Fibroblast of villous mesenchyme (primary cell): Measurements from ENCODE around the gene MYO1E. TPM values are rescaled to one million over a fixed set of nuclear protein-coding genes. Genes with fewer than 3 reads are reported as not detected.

Experiments
- DNase-seq: peaks from one replicate; pipeline ENCODE4 v3.0.0-alpha.2; 2010; ENCODE audit warnings: low read depth
- H3K4me3 ChIP-seq: 2 replicates; pipeline ENCODE4 v1.5.1; 2011; ENCODE audit warnings: low read depth, mild to moderate bottlenecking, low read length
- total RNA-seq: library from RNA; depleted of rRNA; stranded (reverse); fragments of >200 nt; gene quantifications from 2 replicates; pipeline ENCODE4 v1.2.3, GENCODE V29; 2012
- TF ChIP-seq, protein P1 (sequence below): IDR thresholded peaks from 2 replicates; pipeline ENCODE4 v1.5.1; 2012; ENCODE audit warnings: low read depth, mild to moderate bottlenecking, low read length; ENCODE audit not compliant: insufficient read depth

The MYO1E gene
- total RNA-seq, 1 donor: 107 TPM

DNA sequence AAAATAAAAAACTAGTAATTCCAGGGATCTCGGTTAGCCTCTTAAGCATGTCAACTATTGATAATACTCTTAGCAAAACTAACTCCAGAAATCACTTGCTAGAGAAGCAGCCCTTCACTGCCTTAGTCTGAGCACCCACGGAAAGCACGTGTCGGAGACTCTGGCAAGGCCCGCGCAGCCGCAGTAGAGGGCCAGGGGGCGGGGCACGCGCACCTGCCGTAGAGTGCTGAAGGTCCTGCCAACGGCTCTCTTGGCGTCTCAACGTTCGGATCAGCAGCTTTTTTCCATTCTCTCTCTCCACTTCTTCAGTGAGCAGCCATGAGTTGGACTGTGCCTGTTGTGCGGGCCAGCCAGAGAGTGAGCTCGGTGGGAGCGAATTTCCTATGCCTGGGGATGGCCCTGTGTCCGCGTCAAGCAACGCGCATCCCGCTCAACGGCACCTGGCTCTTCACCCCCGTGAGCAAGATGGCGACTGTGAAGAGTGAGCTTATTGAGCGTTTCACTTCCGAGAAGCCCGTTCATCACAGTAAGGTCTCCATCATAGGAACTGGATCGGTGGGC is 166.0 kb downstream of the MYO1E start, which contains the start of gene LDHAL6B:
Gene LDHAL6B, plus strand, starts transcription at position 221 of the 561 bp plus-strand sequence. Its CDS starts 98 bp downstream, at position 319.
- no peak within 1 kb of the TSS for H3K4me3 ChIP-seq
- TF ChIP-seq, protein P1, sequence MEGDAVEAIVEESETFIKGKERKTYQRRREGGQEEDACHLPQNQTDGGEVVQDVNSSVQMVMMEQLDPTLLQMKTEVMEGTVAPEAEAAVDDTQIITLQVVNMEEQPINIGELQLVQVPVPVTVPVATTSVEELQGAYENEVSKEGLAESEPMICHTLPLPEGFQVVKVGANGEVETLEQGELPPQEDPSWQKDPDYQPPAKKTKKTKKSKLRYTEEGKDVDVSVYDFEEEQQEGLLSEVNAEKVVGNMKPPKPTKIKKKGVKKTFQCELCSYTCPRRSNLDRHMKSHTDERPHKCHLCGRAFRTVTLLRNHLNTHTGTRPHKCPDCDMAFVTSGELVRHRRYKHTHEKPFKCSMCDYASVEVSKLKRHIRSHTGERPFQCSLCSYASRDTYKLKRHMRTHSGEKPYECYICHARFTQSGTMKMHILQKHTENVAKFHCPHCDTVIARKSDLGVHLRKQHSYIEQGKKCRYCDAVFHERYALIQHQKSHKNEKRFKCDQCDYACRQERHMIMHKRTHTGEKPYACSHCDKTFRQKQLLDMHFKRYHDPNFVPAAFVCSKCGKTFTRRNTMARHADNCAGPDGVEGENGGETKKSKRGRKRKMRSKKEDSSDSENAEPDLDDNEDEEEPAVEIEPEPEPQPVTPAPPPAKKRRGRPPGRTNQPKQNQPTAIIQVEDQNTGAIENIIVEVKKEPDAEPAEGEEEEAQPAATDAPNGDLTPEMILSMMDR: no peak
- DNase-seq: no peak

DNA sequence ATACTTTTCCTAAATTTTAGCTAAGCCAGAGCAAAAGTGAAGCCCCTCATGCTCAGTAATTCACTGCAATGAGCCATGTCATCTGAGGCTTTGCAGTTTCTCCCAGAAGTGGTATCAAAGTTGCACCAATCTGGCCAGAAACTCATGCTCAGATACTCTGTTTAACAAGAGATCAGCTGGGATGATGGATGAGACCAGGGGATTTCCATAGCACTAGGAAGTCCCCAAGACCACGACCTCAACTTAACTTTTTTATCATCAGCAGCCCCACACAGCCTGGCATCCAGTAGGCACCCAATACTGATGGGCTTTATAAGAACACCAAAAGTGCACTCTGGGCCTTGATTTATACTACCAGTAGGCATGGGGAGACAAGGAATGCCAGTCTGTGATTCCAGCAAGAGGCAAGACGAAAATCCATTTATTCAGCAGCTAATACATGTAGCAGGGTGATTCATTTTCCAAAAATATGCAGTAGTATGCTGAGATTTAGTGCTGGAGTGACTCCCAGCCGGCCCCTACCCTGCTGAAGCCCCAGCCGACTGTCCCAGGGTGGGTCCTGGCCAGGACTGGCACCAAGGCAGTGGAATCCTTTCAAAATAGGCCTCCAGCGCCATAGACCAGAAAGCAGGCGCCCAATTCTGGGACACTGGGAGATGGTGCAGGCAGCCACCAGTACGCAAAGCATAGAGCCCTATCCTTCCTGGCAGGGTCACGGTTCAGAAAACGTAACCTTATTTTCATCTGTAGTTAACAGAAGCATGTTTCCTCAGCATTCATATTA is 166.6 kb downstream of the MYO1E start:
- H3K4me3 ChIP-seq: no peak overlapping the region
- no peak for DNase-seq
- TF ChIP-seq, protein P1: no peak

DNA sequence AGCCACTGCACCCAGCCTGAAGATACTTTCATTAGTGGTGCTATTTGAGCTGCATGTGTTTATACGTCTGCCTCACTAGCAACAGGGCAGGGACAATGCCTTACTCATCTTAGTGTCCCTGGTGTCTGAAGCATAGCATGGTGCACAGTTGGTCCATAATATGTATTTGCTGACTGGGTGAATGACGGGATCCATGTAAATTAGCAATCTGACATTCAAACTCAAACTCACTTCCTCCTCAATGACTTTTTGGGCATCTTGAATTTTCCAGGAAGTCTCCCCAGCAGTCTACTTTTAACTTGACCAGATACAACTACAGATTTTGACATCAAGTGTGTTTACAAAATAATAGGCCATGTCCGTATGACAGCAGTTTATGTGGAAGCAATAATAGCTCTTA is 169.0 kb downstream of the MYO1E start:
- TF ChIP-seq, protein P1: no peak
- DNase-seq: peak; percentile 42
- H3K4me3 ChIP-seq: no peak overlapping the region

DNA sequence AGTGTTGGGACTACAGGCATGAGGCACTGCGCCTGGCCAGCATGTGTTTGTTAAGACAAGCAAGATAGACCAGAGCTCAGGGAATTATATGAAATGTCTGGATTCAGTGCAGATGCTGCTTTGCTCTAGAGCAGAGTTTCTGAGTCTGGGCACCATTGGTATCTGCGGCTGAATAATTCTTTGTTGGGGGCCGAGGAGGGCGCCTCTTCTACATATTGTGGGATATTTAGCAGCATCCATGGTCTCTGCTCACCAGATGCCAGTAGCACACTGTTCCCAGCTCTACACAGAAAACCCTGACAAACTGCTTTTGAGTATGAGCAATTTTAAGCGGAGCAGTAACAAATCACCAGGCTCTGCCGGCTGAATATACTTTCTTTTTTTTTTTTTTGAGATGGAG is 169.7 kb downstream of the MYO1E start:
- no peak for DNase-seq
- H3K4me3 ChIP-seq: no peak overlapping the region
- TF ChIP-seq, protein P1: no peak

DNA sequence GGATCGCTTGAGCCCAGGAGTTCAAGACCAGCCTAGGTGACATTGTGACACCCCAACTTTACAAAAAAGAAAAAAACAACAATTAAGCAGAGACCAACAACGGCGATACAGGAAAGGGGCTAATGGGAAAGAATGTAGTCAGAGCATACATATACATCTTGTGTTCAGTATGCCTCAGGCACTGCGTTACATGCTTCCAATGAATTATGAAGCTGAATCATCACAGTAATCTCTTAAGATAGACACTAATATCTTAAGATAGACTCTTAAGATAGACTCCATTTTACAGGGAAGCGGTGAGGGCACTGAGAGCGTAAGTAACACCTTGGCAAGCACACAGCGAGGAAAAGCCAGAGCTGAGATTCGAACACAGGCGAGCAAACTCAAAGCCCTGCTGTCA is 172.1 kb downstream of the MYO1E start:
- H3K4me3 ChIP-seq: no peak overlapping the region
- TF ChIP-seq, protein P1: no peak
- DNase-seq: peak; percentile 70

DNA sequence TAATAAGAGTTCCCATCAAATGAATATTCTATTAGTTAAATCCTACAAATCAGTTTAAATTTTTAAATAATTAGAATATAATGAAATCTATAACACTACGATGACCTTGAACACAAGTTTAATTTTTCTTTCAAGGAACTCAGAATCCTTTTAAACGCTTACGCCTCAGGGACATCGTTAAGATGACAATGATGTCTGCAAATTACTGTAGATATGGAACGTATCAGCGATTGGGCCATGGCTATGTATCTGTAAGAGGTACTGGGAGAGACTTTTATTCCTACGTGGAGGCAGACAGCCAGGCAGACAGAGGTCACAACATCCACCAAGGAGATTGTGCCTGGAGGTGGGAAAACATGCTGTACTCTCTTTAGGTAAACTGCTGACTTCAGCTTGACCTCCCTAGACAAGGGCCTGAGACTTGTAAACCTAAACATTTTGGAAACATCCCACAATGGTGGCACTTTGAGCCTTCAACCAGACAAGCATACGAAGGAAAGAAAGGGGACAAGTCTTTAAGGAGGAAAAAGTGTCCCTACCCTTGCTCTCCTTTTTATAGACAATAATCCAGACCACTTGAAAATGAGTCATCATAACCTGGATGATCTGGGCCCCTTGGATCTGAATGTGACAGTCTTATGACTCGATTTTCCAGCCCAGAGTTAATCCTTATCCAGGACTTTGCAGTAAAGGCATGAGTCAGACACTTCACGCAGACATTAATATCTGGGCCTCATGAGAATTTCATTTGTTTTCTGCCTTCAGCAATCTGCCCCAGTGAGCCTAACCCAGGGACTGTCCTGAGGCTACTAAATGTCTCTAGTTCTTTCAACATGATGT is 172.8 kb downstream of the MYO1E start:
- DNase-seq: peak; percentile 93
- no peak overlapping the region for H3K4me3 ChIP-seq
- TF ChIP-seq, protein P1: no peak
